K562 treated with DMSO at 1 percent for 24 hours (cell line): ENCODE results near the gene CYGB. TPM values are rescaled to one million over a fixed set of nuclear protein-coding genes. Genes with fewer than 3 reads are reported as not detected.

Experiments used
- total RNA-seq: library from RNA; unstranded; fragments of 300-600 nt; gene quantifications from 2 replicates; pipeline ENCODE4 v1.2.3, GENCODE V29; 2022; ENCODE audit warnings: low read depth; ENCODE audit not compliant: insufficient read depth

The CYGB gene
- total RNA-seq, result 0.28 and 0.88 TPM in 2 replicates

GRCh38 chr17:76537578-76538280 lies at the start of gene CYGB:
TSS of gene CYGB (minus strand) at chr17:76537709. CDS start at chr17:76537542, 167 bp downstream.

GRCh38 chr17:76585649-76586593 lies 48.4 kb upstream of the CYGB start, which contains the start of gene ST6GALNAC2:
TSS of gene ST6GALNAC2 (minus strand) at chr17:76585860. CDS start at chr17:76585808, 52 bp downstream.

GRCh38 chr17:76539631-76540271 lies 2.2 kb upstream of the CYGB start, which contains the start of gene PRCD:
TSS of gene PRCD (plus strand) at chr17:76540044. CDS start at chr17:76540142, 98 bp downstream.

GRCh38 chr17:76501018-76501826 lies 36.3 kb downstream of the CYGB start, which contains the start of gene RHBDF2:
TSS of gene RHBDF2 (minus strand) at chr17:76501423. CDS start at chr17:76481524, 19,899 bp downstream.

Other genes starting within 250 kb of the CYGB start
- gene QRICH2, start 229.4 kb downstream of the CYGB start, total RNA-seq, result 11.5 and 13.5 TPM in 2 replicates
- 45.3 and 48.2 TPM in 2 replicates for gene PRPSAP1, start 183.8 kb downstream of the CYGB start, total RNA-seq
- 60.7 and 66.6 TPM in 2 replicates for gene SPHK1, start 153.1 kb downstream of the CYGB start, total RNA-seq
- 40.9 and 46.4 TPM in 2 replicates for gene UBE2O, start 84.6 kb downstream of the CYGB start, total RNA-seq
- gene AANAT, start 70.1 kb downstream of the CYGB start, total RNA-seq, result not detected in 2 replicates
- gene RHBDF2, start 36.3 kb downstream of the CYGB start, total RNA-seq, result 0.79 and 1.6 TPM in 2 replicates
- not detected in 2 replicates for gene PRCD, start 2.3 kb upstream of the CYGB start, total RNA-seq
- not detected in 2 replicates for gene ST6GALNAC2, start 48.2 kb upstream of the CYGB start, total RNA-seq
- 26.1 and 36.2 TPM in 2 replicates for gene ST6GALNAC1, start 106.0 kb upstream of the CYGB start, total RNA-seq
- gene MXRA7, start 173.3 kb upstream of the CYGB start, total RNA-seq, result 14.4 and 15.0 TPM in 2 replicates
- 47.3 and 50.5 TPM in 2 replicates for gene JMJD6, start 188.9 kb upstream of the CYGB start, total RNA-seq
- gene METTL23, start 189.1 kb upstream of the CYGB start, total RNA-seq, result 76.9 and 81.6 TPM in 2 replicates
- 458 and 511 TPM in 2 replicates for gene SRSF2, start 199.6 kb upstream of the CYGB start, total RNA-seq
- gene MFSD11, start 200.4 kb upstream of the CYGB start, total RNA-seq, result 26.6 and 34.6 TPM in 2 replicates